ENCODE data around the gene FBXW12.

FBXW12 gene

GRCh38 chr3:48436855-48437254 lies 64.8 kb downstream of the FBXW12 start:
- FAIRE-seq = no peak

GRCh38 chr3:48437812-48438211 lies 65.8 kb downstream of the FBXW12 start:
- FAIRE-seq = no peak

- FAIRE-seq = peak; percentile 98
Observed at GRCh38 chr3:48439820-48440589, 68.0 kb downstream of the FBXW12 start, which contains the start of the genes CCDC51 and TMA7. TSS of gene CCDC51 (minus strand) at chr3:48440119. CDS start at chr3:48435128, 4,991 bp downstream. TSS of gene TMA7 (plus strand) at chr3:48440257. CDS start at chr3:48440297, 40 bp downstream.

GRCh38 chr3:48440590-48440958 lies 68.6 kb downstream of the FBXW12 start:
- no peak for FAIRE-seq

GRCh38 chr3:48441940-48442339 lies 69.9 kb downstream of the FBXW12 start:
- no peak for FAIRE-seq

Measured in islet of Langerhans (tissue), 1 donor.